DOHH2 (cell line): Measurements from ENCODE around the gene TRMT1.

Experiments
- H3F3A ChIP-seq: fragments of 200-600 bp; sonication (generic), shearing (Covaris generic); 2 replicates; pipeline ENCODE4 v1.6.0; 2016; ENCODE audit warnings: antibody characterized with exemption, mild to moderate bottlenecking; ENCODE audit not compliant: control insufficient read depth, insufficient read depth
- H3K27ac ChIP-seq: fragments of 200-600 bp; sonication (generic); 2 replicates; pipeline ENCODE4 v1.5.1; 2014; ENCODE audit warnings: low read depth, mild to moderate bottlenecking, low read length, moderate library complexity
- H3K27me3 ChIP-seq: fragments of 200-600 bp; sonication (generic); 2 replicates; pipeline ENCODE4 v1.6.1; 2014; ENCODE audit warnings: mild to moderate bottlenecking, low read length, mixed read lengths; ENCODE audit not compliant: control insufficient read depth
- H3K36me3 ChIP-seq: fragments of 200-600 bp; sonication (generic); 2 replicates; pipeline ENCODE4 v1.6.1; 2014; ENCODE audit warnings: mild to moderate bottlenecking, low read length, moderate library complexity, mixed read lengths; ENCODE audit not compliant: control insufficient read depth
- H3K4me1 ChIP-seq: fragments of 200-600 bp; sonication (generic); 2 replicates; pipeline ENCODE4 v1.6.1; 2014; ENCODE audit warnings: mild to moderate bottlenecking, low read length, mixed read lengths; ENCODE audit not compliant: control insufficient read depth
- H3K4me2 ChIP-seq: fragments of 200-600 bp; sonication (generic); 2 replicates; pipeline ENCODE4 v1.6.0; 2014; ENCODE audit warnings: mild to moderate bottlenecking, low read length, moderate library complexity
- H3K4me3 ChIP-seq: fragments of 200-600 bp; sonication (generic); 2 replicates; pipeline ENCODE4 v1.5.1; 2014; ENCODE audit warnings: mild to moderate bottlenecking, low read length, mixed read lengths
- H3K79me2 ChIP-seq: fragments of 200-600 bp; sonication (generic); 2 replicates; pipeline ENCODE4 v1.6.1; 2014; ENCODE audit warnings: mild to moderate bottlenecking, low read length, mixed read lengths; ENCODE audit not compliant: control insufficient read depth
- H3K9me2 ChIP-seq: fragments of 200-600 bp; sonication (generic); replicated peaks from 2 replicates; pipeline ENCODE4 v1.6.1; 2014; ENCODE audit warnings: mild to moderate bottlenecking, low read length, mixed read lengths; ENCODE audit not compliant: control insufficient read depth
- H3K9me3 ChIP-seq: fragments of 200-600 bp; sonication (generic); 2 replicates; pipeline ENCODE4 v1.6.1; 2014; ENCODE audit warnings: antibody characterized with exemption, low read length, mixed read lengths; ENCODE audit not compliant: control insufficient read depth, insufficient read depth
- H4K20me1 ChIP-seq: fragments of 200-600 bp; sonication (generic); 2 replicates; pipeline ENCODE4 v1.6.0; 2014; ENCODE audit warnings: low read depth, mild to moderate bottlenecking, antibody characterized with exemption, low read length, moderate library complexity; ENCODE audit not compliant: control insufficient read depth, insufficient read depth
- EZH2phosphoT487 ChIP-seq: fragments of 200-600 bp; sonication (generic); IDR thresholded peaks from 2 replicates; pipeline ENCODE4 v1.6.1; 2017; ENCODE audit warnings: borderline replicate concordance, mild to moderate bottlenecking, antibody characterized with exemption, low read length, moderate library complexity, mixed read lengths
- TF ChIP-seq, protein P1 (sequence below): fragments of 200-600 bp; sonication (generic); IDR thresholded peaks from one replicate; pipeline ENCODE4 v1.5.1; 2014; ENCODE audit warnings: antibody characterized with exemption, mild to moderate bottlenecking, low read depth, low read length; ENCODE audit not compliant: poor library complexity, severe bottlenecking

TRMT1 gene

DNA sequence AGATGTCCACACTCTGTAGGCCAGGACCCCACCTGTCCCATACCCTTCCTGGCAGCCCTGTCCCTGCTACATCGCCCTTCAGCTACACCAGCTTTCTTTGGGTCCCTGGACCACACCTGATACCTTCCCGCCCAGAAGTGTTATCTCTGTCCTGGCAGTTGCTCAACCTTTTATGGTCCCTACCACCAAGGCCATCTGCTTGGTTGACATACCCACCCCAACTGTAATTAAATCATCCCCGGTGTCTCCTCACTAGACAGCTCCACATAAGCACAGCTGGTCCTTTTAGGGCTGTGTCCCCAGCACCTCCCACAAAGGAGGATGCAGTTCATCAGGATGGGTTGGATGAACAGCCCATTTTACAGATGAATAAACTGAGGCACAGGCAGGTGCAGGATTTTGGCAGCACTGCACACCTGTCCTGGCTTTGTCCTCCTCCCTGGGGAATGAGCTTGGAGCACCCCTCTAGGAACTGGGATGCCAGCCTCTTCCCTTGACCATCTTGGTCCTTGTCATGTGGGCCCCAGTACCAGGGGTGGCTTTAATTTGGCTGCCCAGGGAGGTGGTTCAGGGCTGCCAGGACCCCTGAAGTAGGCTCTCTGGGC is 14.4 kb upstream of the TRMT1 start:
- H3K9me2 ChIP-seq: no peaks in the 10 kb centered on the region
- TF ChIP-seq, protein P1, sequence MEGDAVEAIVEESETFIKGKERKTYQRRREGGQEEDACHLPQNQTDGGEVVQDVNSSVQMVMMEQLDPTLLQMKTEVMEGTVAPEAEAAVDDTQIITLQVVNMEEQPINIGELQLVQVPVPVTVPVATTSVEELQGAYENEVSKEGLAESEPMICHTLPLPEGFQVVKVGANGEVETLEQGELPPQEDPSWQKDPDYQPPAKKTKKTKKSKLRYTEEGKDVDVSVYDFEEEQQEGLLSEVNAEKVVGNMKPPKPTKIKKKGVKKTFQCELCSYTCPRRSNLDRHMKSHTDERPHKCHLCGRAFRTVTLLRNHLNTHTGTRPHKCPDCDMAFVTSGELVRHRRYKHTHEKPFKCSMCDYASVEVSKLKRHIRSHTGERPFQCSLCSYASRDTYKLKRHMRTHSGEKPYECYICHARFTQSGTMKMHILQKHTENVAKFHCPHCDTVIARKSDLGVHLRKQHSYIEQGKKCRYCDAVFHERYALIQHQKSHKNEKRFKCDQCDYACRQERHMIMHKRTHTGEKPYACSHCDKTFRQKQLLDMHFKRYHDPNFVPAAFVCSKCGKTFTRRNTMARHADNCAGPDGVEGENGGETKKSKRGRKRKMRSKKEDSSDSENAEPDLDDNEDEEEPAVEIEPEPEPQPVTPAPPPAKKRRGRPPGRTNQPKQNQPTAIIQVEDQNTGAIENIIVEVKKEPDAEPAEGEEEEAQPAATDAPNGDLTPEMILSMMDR: no peak
- TF ChIP-seq EZH2phosphoT487: no peak
- H3K4me1 ChIP-seq: no peaks in the 10 kb centered on the region
- H3F3A ChIP-seq: no peaks in the 10 kb centered on the region
- H3K27me3 ChIP-seq: no peaks in the 10 kb centered on the region
- no peak overlapping the region for H3K4me3 ChIP-seq
- no peak overlapping the region for H3K4me2 ChIP-seq
- H4K20me1 ChIP-seq: peaks cover 11% of the 10 kb centered on the region
- H3K36me3 ChIP-seq: peaks cover 38% of the 10 kb centered on the region
- H3K27ac ChIP-seq: no peak overlapping the region
- H3K9me3 ChIP-seq: no peaks in the 10 kb centered on the region
- peaks cover 87% of the 10 kb centered on the region for H3K79me2 ChIP-seq

DNA sequence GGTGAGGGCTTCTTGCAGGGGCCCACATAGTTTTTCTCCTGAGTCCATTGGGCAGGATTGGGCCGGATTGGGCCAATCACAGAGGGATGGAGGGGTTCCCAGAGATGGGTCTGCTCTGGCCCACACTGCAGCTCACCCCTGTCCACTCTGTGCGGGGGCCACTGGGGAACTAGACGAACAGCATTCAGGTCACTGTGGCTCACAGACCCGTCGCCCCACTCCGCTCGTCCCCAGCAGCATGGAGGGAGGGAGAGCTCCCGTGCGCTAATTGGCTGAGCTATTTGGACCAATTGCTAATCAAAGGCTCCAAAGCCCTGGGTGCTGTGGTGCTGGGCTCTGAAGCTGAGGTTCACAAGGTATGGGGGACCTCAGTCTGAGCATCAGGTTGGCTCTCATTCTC is 12.8 kb upstream of the TRMT1 start:
- Histone ChIP-seq H3K79me2 (peaks cover 95% of the 10 kb centered on the region), H3K36me3 (peaks cover 27% of the 10 kb centered on the region), H4K20me1 (peaks cover 11% of the 10 kb centered on the region), H3K27me3 (no peaks in the 10 kb centered on the region), H3F3A (no peaks in the 10 kb centered on the region), H3K9me2 (no peaks in the 10 kb centered on the region), H3K4me3 (no peak overlapping the region), H3K4me2 (no peak overlapping the region), H3K9me3 (no peaks in the 10 kb centered on the region), H3K4me1 (no peaks in the 10 kb centered on the region), H3K27ac (no peak overlapping the region)
- TF ChIP-seq, protein P1: no peak
- no peak for TF ChIP-seq EZH2phosphoT487

DNA sequence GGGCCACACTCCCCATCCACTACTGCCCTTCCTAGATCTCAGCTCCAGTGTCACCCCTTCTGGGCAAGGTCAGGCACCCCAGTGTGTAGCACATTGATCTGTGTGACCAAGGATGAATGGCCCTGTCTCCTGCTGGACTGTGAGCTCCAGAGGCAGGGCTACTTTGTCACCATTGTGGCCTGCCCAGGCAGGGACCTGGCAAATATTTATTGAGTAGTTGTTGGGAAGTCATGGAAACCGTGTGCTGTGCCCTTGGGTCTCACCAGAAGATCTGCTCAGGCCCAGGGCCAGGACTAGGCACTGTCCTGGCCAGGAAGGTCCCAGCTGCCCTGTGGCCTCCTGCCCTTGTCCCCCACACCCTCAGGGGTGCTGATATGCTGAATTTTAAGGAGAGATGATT is 12.0 kb upstream of the TRMT1 start:
- Histone ChIP-seq H4K20me1 (peaks cover 11% of the 10 kb centered on the region), H3K36me3 (peaks cover 26% of the 10 kb centered on the region), H3K4me1 (no peaks in the 10 kb centered on the region), H3K4me3 (no peak overlapping the region), H3K27ac (no peak overlapping the region), H3K9me2 (no peaks in the 10 kb centered on the region), H3K9me3 (no peaks in the 10 kb centered on the region), H3K79me2 (peaks cover 95% of the 10 kb centered on the region), H3K27me3 (no peaks in the 10 kb centered on the region), H3K4me2 (no peak overlapping the region), H3F3A (no peaks in the 10 kb centered on the region)
- TF ChIP-seq, protein P1: no peak
- no peak for TF ChIP-seq EZH2phosphoT487
